Fibroblast of peridontal ligament (primary cell): Measurements from ENCODE around the gene NOL4L.
A peak's percentile ranks its signal among the peaks of the same experiment; 100 is the strongest.
"Not testable (repeated sequence)": the region's sequence is repeated elsewhere in the genome, so short reads cannot be mapped to it uniquely, and the experiment has no call there.

Experiments
- DNase-seq: peaks from one replicate; pipeline ENCODE4 v3.0.0-alpha.2; 2010; ENCODE audit errors: extremely low read depth

The NOL4L gene

GRCh38 chr20:32432277-32432676, 152.9 kb downstream of the NOL4L start:
- no peak for DNase-seq

DNA sequence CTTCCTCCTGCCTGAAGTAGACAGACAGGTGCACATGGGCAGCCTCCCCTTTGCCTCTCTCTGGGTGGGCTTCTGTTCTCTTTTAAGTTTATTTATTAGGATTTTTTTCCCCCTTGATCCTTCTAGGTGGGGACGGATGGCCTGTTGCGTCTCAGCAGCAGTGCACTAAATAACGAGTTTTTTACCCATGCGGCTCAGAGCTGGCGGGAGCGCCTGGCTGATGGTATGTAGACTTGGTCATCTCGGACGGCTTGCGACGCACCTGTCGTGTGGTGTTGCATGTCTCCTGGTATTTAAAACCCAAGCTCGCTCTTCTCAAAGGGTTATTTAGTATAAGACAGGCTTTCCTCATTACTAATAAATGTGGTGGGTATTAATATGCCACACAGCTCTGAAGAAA, 153.7 kb downstream of the NOL4L start:
- DNase-seq: no peak

DNA sequence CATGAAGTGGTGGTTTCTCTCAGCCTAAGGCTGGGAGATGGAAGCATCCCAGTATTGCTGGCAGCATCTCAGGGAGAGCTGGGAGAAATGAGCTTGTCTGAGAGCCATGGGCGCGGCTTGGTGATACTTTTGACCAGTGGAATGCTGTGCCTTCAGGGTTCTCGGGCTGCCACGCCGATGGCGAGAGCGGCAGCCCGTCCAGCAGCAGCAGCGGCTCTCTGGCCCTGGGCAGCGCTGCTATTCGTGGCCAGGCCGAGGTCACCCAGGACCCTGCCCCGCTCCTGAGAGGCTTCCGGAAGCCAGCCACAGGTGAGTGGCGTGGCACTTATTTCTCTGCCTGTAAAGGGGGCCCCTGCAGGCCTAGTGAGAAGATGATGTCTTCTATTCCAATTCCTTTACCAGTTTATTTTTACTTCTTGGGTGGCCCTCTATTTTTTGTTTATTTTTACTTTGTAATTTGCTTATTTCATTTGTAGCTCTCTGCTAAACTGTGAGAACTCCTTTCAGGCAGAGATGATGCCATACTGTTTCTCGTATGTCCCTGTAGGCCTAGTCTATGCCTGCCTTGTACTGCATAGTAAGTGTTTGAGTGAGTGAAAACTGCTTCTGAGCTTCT, 155.3 kb downstream of the NOL4L start:
- DNase-seq: no peak

DNA sequence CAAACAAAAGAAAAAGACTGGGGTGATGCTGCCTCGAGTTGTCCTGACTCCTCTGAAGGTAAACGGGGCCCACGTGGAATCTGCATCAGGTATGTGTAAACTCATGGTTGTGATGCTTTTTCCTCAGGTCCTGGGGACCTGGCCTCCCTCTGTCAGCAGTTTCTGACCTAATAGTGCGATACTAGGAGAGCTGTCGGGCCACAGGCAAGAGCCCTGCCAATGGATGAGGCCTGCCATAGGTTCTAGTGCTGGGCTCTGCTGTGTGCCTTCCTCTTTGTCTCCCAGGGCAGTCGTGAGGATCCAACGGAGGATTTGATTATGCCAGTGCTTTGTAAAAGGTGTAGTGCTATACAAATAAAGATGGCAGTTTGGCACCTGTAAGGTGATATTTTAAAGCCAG, 155.8 kb downstream of the NOL4L start:
- DNase-seq: no peak

DNA sequence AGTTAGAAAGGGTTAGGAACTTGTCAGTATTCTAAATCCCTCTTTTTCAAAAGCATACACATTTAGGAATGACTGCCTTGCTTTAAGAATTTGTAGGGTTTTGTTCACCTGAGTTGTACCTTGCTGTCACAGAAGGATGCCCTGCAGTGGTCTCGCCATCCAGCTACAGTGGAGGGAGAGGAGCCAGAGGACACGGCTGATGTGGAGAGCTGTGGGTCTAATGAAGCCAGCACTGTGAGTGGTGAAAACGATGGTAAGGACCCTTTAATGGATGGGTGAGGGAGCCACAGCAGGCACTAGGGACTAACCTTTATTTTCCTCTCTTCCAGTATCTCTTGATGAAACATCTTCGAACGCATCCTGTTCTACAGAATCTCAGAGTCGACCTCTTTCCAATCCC, 157.1 kb downstream of the NOL4L start:
- DNase-seq: no peak

DNA sequence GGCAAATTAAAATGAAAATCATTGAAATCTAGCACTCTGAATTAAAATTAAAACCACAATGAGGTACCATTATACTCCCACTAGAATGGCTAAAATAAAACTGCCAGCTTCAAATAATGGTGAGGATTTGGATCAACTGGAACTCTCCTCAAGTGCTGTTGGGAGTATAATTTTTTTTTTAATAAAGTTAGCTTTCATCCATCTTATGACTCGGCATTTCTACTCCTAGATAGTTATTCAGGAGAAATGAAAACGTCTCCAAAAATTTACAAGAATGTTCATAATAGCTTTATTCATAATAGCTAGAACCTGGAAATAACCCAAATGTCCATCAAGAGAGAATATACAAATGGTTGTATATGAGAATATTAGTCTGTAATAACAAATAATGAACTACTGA, 163.8 kb downstream of the NOL4L start:
- no peak for DNase-seq

GRCh38 chr20:32418376-32418775, 166.8 kb downstream of the NOL4L start:
- no peak for DNase-seq

DNA sequence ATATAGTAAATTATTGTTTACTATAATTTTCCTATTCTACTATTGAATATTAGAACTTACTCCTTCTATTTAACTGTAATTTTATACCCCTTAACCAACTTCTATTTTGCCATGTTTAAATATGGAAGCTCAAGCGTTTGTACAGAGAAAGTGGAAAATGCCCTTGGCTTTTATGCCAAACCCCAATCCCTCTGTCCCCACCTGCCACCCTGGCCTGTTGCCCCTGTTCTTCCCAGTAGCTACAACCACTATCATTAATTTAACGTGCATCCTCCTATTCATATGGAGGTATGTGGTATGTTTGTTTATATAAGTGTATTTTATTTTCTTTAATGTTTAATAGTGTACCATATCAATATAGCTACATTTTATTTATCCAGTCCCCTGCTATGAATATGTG, 168.9 kb downstream of the NOL4L start:
- DNase-seq: no peak

DNA sequence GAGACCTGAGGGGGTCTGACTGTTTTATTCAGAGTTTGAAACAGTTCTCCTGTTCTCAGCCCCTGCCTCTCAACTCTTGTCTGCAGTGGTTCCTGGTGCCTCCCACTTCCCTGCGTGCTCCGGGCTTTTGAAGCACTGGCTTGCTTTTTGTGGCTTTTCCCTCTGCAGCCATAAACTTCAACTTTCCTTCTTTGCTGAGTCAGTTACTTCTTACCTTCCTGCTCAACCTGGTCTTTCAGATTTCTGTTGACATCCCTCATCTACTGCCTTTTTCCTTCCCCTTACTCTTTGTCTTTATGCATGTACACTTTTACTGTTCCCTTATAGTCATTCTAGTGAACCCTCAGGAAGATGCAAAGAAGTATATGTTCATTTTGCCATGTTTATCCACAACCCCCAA, 169.6 kb downstream of the NOL4L start:
- no peak for DNase-seq

DNA sequence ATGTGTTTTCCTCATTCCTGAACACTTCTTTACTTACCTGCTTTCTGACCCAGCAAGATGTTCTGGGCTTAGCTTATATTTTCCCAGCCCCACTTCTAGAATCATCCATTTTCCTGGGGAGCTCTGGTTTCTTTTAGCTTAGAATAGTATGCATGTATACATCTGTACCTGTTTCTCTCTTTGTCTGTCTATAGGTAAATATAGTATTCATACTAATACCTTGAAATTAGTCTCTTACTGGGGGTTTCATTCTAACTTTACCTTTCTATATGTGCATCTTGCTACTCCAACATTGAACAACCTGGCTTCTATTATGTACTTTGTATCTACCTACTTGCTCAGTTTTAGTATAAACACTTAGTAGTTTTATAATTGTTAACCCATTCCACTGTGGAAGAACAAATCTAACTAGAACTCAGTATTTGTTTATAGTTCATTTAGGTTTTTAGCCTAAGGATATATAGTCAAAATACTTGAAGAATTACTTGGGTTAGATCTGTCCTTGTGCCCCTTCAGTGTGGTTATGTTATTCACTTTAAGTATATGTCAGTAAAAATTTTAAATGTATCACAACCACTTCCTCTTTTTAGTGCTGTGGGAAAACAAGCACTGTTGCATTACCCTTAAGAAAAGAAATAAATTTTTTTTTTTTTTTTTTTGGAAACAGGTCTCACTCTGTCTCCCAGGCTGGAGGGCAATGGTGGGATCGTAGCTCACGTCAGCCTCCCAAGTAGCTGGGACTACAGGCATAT, 173.0 kb downstream of the NOL4L start:
- DNase-seq: no peak

GRCh38 chr20:32407131-32407750, 177.9 kb downstream of the NOL4L start:
- not testable (repeated sequence) for DNase-seq

- no peak for DNase-seq
Observed at GRCh38 chr20:32406701-32407100, 178.4 kb downstream of the NOL4L start.

DNA sequence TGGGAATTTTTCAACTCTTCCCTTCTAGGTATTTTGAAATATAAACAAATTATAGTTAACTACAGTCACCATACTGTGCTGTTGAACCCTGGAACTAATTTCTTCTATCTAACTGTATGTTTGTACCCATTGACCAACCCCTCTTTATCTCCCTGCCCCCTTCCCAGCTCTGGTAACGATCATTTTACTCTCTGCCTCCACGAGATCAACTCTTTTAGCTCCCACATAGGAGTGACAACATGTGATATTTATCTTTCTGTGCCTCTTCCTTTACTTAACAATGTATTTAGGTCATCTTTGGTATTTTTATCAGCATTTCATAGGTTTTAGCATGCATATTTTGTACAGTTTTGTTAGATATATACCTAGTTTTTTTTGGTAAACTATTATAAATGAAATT, 181.1 kb downstream of the NOL4L start:
- no peak for DNase-seq

GRCh38 chr20:32400476-32400875, 184.7 kb downstream of the NOL4L start:
- no peak for DNase-seq

- DNase-seq: no peak
Observed at GRCh38 chr20:32397567-32398084, 187.5 kb downstream of the NOL4L start.

DNA sequence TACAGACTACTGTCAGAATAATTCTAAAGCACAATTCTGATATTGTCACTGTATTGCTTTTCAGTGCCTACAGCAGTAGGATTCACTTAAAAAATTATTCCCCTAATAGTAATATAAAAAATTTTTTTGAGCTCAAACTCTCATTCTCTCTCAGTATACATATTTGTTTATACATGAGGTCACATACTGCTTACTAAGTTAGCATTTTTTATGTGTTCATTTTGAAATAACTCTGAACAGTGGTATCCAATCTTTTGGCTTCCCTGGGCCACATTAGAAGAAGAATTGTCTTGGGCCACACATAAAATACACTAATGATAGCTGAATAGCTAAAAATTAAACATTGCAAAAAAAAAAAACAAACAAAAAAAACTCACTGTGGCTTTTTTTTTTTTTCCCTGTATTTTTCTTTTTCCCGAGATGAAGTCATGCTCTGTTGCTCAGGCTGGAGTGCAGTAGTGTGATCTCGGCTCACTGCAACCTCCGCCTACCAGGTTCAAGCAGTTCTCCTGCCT, 188.4 kb downstream of the NOL4L start:
- DNase-seq: peak; percentile 45

DNA sequence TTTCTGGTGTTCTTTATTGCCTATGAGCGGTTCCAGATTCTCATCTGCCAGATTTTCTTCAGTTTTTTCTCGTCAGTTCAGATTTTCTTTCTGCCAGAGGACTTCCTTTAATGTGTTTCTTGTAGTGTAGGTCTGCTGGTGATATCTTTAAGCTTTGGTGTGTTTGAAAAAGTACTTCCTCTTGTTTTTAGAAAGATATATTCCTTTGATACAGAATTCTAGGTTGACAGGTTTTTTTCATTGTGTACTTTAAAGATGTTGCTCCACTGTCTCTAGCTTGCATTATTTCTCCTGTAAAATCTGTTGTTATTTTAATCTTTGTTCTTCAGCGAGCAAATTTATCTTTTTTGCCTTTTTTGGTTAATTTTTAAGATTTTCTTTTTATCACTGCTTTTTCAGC, 190.1 kb downstream of the NOL4L start:
- DNase-seq: no peak
